NCI-H345 (cell line): ENCODE data around the gene A4GNT.

Source experiments
- DNase-seq: peaks from one replicate; lab custom pipeline; 2025; lab: John Stamatoyannopoulos, UW

The A4GNT gene

DNA sequence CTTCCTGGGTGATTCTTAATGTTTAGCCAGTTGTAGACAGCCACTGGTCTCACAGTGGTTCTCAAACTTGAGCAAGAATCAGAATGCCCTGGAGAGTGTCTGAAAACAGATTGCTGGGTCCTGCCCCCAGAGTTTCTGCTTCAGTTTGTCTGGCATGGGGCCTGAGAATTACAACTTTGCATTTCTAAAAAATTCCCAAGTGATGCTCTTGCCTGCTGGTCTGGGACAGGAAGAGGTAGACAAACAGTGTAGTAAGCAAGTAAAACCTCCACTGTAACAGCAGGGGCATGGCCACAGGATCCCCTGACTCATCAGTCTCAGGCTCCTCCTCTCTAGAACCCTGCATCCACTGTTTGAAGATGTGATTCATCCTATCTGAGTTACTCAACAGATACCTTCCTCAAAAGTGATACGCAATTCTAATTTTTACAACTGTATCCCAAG is 53.3 kb downstream of the A4GNT start:
- no peak for DNase-seq

DNA sequence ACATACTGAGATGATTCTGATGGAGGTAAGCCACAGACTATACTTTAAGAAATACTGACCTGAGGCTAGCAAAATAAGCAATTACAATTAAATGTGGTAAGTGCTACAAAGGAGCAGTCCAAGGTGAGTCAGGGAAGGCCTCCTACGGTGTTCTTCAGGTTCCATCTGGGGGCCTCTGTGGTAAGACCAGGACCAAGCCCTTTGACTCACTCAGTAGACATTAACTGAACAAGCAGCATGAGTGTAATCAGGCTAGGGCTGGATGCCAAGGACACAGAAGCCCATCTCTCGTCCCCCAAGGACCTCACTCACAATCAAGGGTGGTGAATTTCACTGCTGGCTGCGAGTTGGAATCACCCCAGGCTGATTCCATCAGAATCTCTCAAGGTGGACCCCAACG is 54.1 kb downstream of the A4GNT start:
- DNase-seq = no peak
